ENCODE measurements around the gene CRELD1. TPM values are rescaled to one million over a fixed set of nuclear protein-coding genes. Genes with fewer than 3 reads are reported as not detected.

CRELD1 gene
- total and polyA plus RNA-seq, 9 of the 15 experiments (the other 6 are each of a cell fraction or from before 2014, with no cell fraction given): 3.3 to 25.8 (median 16.5) TPM

GRCh38 chr3:9897408-9898372 is 35.9 kb upstream of the CRELD1 start (continued):
- no peak for TF ChIP-seq ZMIZ1 (IDR thresholded peaks at IDR 0.05; ENCODE audit: low read depth in 2 of 2, low read length in 2 of 2)
- TF ChIP-seq ZNF695 (CRISPR knock-in tag; IDR thresholded peaks at IDR 0.05): no peak
- peak; percentile 47; the same call in 1 of the 2 replicates for TF ChIP-seq CBFB (CRISPR knock-in tag; IDR thresholded peaks at IDR 0.05)
- no peak for TF ChIP-seq BRD9 (IDR thresholded peaks at IDR 0.05; ENCODE audit: low read depth, partially characterized antibody)
- TF ChIP-seq, protein P1, sequence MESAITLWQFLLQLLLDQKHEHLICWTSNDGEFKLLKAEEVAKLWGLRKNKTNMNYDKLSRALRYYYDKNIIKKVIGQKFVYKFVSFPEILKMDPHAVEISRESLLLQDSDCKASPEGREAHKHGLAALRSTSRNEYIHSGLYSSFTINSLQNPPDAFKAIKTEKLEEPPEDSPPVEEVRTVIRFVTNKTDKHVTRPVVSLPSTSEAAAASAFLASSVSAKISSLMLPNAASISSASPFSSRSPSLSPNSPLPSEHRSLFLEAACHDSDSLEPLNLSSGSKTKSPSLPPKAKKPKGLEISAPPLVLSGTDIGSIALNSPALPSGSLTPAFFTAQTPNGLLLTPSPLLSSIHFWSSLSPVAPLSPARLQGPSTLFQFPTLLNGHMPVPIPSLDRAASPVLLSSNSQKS (CRISPR knock-in tag; IDR thresholded peaks at IDR 0.05): no peak
- TF ChIP-seq ZNF707 (CRISPR knock-in tag; conservative IDR thresholded peaks at IDR 0.05): no peak
- TF ChIP-seq NFRKB (IDR thresholded peaks at IDR 0.05; ENCODE audit: low read depth): peak; percentile 72; the same call in 1 of the 2 replicates
- TF ChIP-seq ZNF407 (IDR thresholded peaks at IDR 0.05; ENCODE audit: low read depth): no peak
- TF ChIP-seq ZNF282 (CRISPR knock-in tag; IDR thresholded peaks at IDR 0.05): no peak
- TF ChIP-seq CBFA2T3 (IDR thresholded peaks at IDR 0.05): peak; percentile 63
- no peak for TF ChIP-seq RBM34 (IDR thresholded peaks at IDR 0.05; ENCODE audit: borderline replicate concordance, insufficient read depth, low read length)
- no peak for TF ChIP-seq ZNF740 (CRISPR knock-in tag; IDR thresholded peaks at IDR 0.05)
- TF ChIP-seq ZNF740 (tag; IDR thresholded peaks at IDR 0.05): no peak
